OCI-LY3 (cell line): Measurements from ENCODE around the gene CUBN.

Source experiments
- EZH2phosphoT487 ChIP-seq: fragments of 200-600 bp; shearing (Covaris generic); IDR thresholded peaks from 2 replicates; pipeline ENCODE4 v1.6.1; 2018; ENCODE audit warnings: antibody characterized with exemption, mixed run types, low read depth
- TF ChIP-seq, protein P1 (sequence below): fragments of 200-600, 300-600 bp; sonication (generic); IDR thresholded peaks from 2 replicates; pipeline ENCODE4 v1.5.1; 2014; ENCODE audit warnings: antibody characterized with exemption, low read length, low read depth

DNA sequence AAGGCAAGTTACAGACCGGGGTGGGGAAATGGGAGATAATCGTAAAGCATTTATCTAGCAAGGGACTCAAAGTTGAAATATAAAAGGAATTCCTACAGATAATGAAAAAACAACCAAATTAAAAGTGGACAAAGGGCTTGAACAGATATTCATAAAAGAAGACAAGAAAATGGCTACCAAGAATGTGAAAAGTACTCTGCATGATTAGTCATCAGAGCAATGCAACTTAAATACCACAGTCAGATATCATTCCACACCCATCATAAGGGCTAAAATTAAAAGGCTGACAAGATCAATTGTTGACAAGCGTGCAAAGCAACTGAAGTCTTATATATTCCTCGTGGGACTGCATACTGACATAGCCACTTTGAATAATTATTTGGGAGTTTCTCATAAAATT is 187.7 kb downstream of the CUBN start:
- TF ChIP-seq, protein P1, sequence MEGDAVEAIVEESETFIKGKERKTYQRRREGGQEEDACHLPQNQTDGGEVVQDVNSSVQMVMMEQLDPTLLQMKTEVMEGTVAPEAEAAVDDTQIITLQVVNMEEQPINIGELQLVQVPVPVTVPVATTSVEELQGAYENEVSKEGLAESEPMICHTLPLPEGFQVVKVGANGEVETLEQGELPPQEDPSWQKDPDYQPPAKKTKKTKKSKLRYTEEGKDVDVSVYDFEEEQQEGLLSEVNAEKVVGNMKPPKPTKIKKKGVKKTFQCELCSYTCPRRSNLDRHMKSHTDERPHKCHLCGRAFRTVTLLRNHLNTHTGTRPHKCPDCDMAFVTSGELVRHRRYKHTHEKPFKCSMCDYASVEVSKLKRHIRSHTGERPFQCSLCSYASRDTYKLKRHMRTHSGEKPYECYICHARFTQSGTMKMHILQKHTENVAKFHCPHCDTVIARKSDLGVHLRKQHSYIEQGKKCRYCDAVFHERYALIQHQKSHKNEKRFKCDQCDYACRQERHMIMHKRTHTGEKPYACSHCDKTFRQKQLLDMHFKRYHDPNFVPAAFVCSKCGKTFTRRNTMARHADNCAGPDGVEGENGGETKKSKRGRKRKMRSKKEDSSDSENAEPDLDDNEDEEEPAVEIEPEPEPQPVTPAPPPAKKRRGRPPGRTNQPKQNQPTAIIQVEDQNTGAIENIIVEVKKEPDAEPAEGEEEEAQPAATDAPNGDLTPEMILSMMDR = no peak
- no peak for TF ChIP-seq EZH2phosphoT487
